Measurements from ENCODE around the gene PFAS.
"Not testable (repeated sequence)": the region's sequence is repeated elsewhere in the genome, so short reads cannot be mapped to it uniquely, and the experiment has no call there.

Gene PFAS

GRCh38 chr17:8225813-8226535 is 23.1 kb upstream of the PFAS start:
- DNase-seq (ENCODE audit: low read depth), result no peak

- DNase-seq (ENCODE audit: low read depth), result no peak
Observed at GRCh38 chr17:8226536-8227237, 22.4 kb upstream of the PFAS start.

DNA sequence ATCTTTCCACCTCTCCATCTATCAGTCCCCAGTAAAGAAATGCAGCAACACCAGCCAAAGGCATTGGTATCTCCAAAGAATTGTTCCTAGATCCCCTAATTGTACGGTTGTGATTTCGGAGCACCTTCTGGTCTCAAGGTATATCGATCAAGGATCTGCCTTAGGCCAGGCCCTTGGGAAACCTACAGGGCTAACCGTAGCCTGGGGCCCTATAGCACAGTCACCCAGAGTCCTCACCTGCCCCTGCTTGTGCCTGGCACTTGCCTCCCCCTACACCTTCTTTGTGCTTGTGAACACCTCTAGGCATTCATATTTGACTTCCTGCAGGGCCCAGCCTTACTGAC is 21.9 kb upstream of the PFAS start:
- DNase-seq (ENCODE audit: low read depth), result no peak

GRCh38 chr17:8231701-8232100 is 17.4 kb upstream of the PFAS start:
- DNase-seq (ENCODE audit: low read depth), result no peak

GRCh38 chr17:8234361-8235270 is 14.5 kb upstream of the PFAS start:
- DNase-seq (ENCODE audit: low read depth), result no peak

DNA sequence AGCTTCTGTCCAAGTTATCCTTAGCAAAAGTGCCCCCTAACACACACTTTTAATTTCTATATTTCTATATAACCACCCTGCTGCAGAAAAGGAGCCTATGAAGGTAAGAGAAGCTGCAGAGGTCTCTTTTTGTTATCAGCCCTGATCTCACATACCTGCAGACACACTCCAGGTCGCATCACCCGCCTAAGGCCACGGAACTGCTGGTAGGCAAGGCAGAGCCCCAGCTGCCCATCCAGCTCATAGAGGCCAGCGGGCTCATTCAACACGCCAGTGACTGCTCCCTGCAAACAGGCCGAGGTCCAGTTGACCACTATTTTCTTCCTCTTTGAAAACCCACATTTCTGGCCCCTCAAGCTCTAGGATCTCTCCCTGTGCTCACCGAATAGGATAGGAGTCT is 13.4 kb upstream of the PFAS start:
- DNase-seq (ENCODE audit: low read depth), result no peak

- DNase-seq (ENCODE audit: low read depth), result no peak
Observed at GRCh38 chr17:8237175-8237574, 11.9 kb upstream of the PFAS start.

GRCh38 chr17:8237886-8238285 is 11.2 kb upstream of the PFAS start:
- DNase-seq (ENCODE audit: low read depth), result no peak

DNA sequence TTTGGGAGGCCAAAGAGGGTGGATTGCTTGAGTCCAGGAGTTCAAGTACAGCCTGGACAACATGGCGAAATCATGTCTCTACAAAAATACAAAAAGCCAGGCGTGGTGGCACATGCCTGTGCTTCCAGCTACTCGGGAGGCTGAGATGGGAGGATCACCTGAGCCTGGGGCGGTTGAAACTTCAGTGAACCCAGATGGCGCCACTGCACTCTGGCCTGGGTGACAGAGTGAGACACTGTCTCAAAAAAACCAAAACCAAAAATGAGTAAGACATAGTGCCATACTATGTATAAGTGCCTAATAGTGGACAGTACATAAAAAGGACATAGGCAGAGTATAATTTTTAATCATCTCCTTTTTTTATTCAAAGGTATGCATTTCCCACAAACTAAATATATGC is 5.3 kb upstream of the PFAS start:
- DNase-seq (ENCODE audit: low read depth), result no peak

DNA sequence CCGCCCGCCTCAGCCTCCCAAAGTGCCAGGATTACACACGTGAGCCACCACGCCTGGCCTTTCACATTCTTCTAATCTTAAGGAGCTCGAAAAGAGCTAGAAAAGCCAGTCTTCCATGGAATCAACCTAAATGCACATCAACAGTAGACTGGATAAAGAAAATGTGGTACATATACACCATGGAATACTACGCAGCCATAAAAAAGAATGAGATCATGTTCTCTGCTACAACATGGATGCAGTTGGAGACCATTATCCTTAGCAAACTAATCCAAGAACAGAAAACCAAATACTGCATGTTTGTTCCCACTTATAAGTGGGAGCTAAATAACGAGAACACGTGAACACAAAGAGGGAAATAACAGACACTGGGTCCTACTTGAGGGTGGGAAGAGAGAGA is 4.3 kb upstream of the PFAS start:
- no peak for DNase-seq (ENCODE audit: low read depth)

DNA sequence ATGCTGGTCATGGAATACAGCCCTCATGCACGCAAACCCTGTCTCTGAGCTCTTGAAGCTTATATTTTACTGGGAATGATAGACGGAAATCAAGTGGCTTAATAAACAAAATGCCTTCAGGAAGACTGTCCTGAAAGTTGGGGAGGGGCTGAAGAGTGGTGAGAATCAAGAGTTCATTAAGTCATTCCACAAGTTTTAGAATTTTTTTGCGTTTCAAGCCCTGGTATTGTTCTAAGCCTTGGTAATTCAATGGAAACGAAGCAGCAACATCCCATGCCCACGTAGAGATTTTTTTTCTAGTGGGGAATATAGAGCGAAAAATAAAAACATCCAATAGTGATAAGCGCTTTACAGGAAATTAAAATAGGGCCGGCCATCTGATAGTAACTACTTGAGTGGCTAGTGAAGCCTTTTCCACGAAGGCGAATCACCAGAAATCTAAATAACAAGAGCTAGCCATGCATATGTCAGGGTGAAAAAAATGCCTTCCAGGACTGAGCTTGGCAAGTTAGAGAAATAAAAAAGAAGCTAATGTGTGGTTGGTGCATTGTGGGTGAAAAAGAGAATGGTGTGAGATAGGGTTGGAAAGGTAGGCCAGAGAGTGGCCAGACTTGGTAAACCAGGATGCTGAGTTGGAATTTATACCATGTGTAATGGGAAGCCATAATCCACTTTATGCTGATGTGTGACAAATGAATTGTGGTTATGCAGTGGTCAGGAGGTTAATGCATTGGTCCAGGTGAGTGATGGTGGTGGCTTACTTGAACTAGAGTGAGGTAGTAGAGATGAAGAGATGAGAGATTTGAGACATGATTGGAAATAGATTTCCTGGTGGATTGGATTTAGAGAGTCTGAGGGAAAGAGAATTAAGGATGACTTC is 772 bp downstream of the PFAS start:
- peak; percentile 22 for DNase-seq (ENCODE audit: low read depth)

- DNase-seq (ENCODE audit: low read depth), result not testable (repeated sequence)
Observed at GRCh38 chr17:8251411-8251810, 2.3 kb downstream of the PFAS start.

DNA sequence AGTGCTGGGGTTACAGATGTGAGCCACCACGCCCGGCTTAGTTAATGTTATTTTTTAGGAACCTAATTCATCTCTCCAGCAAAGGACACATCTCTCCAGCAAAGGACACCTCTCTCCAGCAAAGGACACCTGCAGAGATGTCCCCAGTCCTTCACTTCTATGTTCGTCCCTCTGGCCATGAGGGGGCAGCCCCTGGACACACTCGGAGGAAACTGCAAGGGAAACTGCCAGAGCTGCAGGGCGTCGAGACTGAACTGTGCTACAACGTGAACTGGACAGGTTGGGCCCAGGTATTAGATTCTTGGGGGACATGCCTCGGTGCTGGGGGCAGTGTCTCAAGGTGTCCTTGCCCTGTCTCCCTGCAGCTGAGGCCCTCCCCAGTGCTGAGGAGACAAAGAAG is 4.7 kb downstream of the PFAS start:
- DNase-seq (ENCODE audit: low read depth), result no peak

- DNase-seq (ENCODE audit: low read depth), result no peak
Observed at GRCh38 chr17:8254881-8255280, 5.8 kb downstream of the PFAS start.

GRCh38 chr17:8255499-8255898 is 6.4 kb downstream of the PFAS start:
- DNase-seq (ENCODE audit: low read depth), result no peak

- no peak for DNase-seq (ENCODE audit: low read depth)
Observed at GRCh38 chr17:8256291-8256690, 7.2 kb downstream of the PFAS start.

- no peak for DNase-seq (ENCODE audit: low read depth)
Observed at GRCh38 chr17:8256691-8257090, 7.6 kb downstream of the PFAS start.

- DNase-seq (ENCODE audit: low read depth), result no peak
Observed at GRCh38 chr17:8257801-8258200, 8.7 kb downstream of the PFAS start.

DNA sequence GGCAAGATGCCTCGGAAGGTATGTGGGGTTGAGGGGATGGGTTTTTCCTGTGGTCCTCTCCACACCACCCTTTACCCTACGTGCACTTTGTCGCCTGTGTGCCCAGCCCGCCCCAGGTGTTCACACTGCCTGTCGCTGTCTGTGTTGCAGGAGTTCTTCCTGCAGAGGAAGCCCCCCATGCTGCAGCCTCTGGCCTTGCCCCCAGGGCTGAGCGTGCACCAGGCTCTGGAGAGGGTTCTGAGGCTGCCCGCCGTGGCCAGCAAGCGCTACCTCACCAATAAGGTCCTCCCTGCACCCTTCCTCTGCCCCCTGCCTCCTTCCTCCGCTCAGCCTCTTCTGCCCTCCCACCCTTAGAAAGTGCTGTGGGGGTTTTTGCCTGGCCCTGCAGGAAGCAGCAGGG is 15.2 kb downstream of the PFAS start:
- no peak for DNase-seq (ENCODE audit: low read depth)

- no peak for DNase-seq (ENCODE audit: low read depth)
Observed at GRCh38 chr17:8264836-8265542, 15.9 kb downstream of the PFAS start.
